SJCRH30 (cell line): ENCODE measurements around the gene EP400. TPM values are rescaled to one million over a fixed set of nuclear protein-coding genes. Genes with fewer than 3 reads are reported as not detected.

Source experiments
- DNase-seq, 2 experiments: peaks; one replicate each; pipeline ENCODE4 v3.0.0-alpha.2; 2015 to 2020
- H3K27ac ChIP-seq: fragments of 250-450 bp; sonication (Bioruptor Pico); 2 replicates; pipeline ENCODE4 v1.5.1; 2020; ENCODE audit warnings: mild to moderate bottlenecking, moderate library complexity
- H3K27me3 ChIP-seq: fragments of 250-450 bp; sonication (Bioruptor Pico); 2 replicates; pipeline ENCODE4 v1.5.1; 2020; ENCODE audit warnings: mild to moderate bottlenecking, moderate library complexity
- H3K36me3 ChIP-seq: fragments of 250-450 bp; sonication (Bioruptor Pico); 2 replicates; pipeline ENCODE4 v1.5.1; 2020; ENCODE audit warnings: mild to moderate bottlenecking, moderate library complexity
- H3K4me1 ChIP-seq: fragments of 250-450 bp; sonication (Bioruptor Pico); 2 replicates; pipeline ENCODE4 v1.5.1; 2020; ENCODE audit warnings: mild to moderate bottlenecking, moderate library complexity
- H3K4me3 ChIP-seq: fragments of 250-450 bp; sonication (Bioruptor Pico); 2 replicates; pipeline ENCODE4 v1.5.1; 2020; ENCODE audit warnings: mild to moderate bottlenecking, moderate library complexity
- H3K9me3 ChIP-seq: fragments of 250-450 bp; sonication (Bioruptor Pico); replicated peaks from 2 replicates; pipeline ENCODE4 v1.5.1; 2020; ENCODE audit warnings: mild to moderate bottlenecking, moderate library complexity
- total RNA-seq: library from RNA; depleted of rRNA; stranded (reverse); fragments of >200 nt; shearing (Covaris generic); gene quantifications from 2 replicates; pipeline ENCODE4 v1.2.3, GENCODE V29; 2014

EP400 gene
- total RNA-seq, 1 experiment from 2014 or later, result 17.0 TPM

DNA sequence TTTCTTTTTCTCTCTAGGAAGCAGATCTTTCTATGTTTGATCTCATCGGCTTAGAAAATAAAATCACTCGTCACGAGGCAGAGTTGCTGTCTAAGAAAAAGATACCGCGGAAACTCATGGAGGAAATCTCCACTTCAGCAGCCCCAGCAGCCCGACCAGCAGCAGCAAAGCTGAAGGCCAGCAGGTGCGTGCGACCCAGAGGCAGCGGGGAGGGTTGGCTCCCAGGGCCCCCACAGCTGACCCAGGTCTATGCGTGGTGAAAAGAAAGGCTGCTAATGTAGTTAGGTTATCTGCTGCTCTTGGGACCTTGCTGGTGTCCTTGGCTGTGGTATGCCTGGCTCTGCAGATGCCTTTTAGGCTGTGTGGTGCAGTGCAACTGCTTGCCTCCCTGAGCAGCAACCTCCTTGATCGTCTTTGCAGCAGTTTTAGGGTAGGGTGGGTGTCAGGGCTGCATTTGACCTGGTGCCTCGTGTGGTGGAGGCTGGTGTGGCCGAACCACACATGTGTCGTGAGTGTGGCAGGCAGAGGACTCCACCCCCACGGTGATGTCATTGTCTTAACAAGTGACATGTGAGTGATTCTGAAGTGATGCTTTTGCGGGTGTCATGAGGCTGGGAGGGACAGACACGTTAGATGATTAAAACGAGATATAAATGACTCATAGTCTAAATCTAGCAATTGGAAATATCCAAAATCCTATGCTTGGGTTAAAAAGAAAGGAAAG lies 68.6 kb downstream of the EP400 start:
- Histone ChIP-seq H3K9me3 (no peaks in the 10 kb centered on the region), H3K27me3 (no peaks in the 10 kb centered on the region), H3K4me1 (no peaks in the 10 kb centered on the region), H3K27ac (no peak overlapping the region), H3K4me3 (no peak overlapping the region), H3K36me3 (peaks cover 51% of the 10 kb centered on the region)
- DNase-seq, result no peak

DNA sequence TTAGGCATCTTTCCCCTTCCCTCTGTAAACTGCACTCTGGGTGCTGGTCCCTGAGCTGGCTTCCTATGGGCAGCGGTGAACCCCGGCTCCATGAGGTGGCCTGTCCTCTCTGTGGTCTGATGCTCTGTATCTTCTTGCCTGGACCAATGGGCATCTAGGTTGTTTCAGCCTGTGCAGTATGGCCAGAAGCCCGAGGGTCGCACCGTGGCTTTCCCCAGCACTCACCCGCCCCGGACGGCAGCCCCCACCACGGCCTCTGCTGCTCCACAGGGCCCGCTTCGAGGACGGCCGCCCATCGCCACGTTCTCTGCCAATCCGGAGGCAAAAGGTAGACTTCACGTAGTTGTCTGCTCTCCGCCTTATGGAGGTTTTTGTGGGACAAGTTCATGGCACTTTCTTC lies 70.1 kb downstream of the EP400 start:
- H3K36me3 ChIP-seq, result peaks cover 50% of the 10 kb centered on the region

DNA sequence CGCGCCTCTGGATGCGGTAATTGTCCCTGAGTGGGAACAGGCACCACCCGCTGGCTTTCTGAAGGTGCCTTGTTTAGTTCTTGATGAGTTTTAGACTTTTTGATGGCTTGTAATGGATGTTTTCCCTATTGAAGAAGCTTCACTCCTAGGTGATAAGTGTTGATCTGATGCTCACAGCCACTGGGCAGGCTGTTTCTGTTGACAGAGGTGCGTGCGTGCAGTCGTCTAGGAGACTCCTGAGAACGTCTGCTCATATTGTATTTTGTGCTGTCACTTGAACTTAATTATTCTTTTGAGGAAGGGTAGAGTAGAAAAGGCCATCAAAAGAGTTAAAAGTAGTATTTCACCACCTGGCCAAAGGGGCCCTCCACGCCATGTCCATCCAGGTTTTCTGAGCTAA lies 70.5 kb downstream of the EP400 start:
- Histone ChIP-seq H3K4me3 (no peak overlapping the region), H3K27me3 (no peaks in the 10 kb centered on the region), H3K4me1 (no peaks in the 10 kb centered on the region), H3K9me3 (no peaks in the 10 kb centered on the region), H3K36me3 (peaks cover 49% of the 10 kb centered on the region), H3K27ac (no peak overlapping the region)
- no peak for DNase-seq

More for the DNA sequence above, 70.1 kb downstream of the EP400 start:
- Histone ChIP-seq H3K9me3 (no peaks in the 10 kb centered on the region), H3K4me1 (no peaks in the 10 kb centered on the region), H3K27ac (no peak overlapping the region), H3K4me3 (no peak overlapping the region), H3K27me3 (no peaks in the 10 kb centered on the region)
- DNase-seq, result no peak

DNA sequence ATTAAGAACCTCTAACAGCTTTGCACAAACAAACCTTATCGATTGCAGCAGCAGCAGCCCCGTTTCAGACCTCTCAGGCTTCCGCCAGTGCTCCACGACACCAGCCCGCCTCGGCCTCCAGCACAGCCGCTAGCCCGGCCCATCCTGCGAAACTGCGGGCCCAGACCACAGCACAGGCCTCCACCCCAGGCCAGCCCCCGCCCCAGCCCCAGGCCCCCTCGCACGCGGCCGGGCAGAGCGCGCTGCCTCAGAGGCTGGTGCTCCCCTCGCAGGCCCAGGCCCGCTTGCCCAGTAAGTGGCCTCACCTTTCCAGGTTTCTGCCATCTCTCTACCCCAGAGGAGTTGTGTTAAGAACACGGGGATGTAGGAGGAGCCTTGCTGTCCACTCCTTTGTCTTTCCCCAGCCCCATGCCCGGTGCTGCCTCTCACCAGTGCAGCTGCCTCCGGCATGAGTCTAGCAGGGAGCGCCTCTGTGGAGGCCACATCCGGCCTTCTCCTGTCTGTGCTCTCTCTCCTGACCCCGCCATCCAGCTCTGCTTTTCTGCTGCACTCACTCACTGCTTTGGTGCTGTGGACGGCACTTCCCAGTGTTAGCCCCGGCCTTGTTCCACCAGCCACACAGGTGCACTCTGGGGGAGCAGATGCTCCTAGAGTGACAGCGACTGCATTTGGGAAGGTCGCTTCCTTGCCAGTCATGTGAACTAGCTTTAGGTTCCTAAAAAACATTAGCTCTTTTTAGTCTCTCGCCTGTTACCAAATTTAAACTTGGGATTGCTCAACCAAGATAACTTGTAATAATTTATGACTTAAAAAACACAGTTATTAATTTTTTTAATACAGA lies 71.5 kb downstream of the EP400 start:
- no peaks in the 10 kb centered on the region for H3K27me3 ChIP-seq
- no peak overlapping the region for H3K4me3 ChIP-seq
- no peaks in the 10 kb centered on the region for H3K4me1 ChIP-seq
- no peak overlapping the region for H3K27ac ChIP-seq
- DNase-seq, result no peak
- H3K36me3 ChIP-seq, result peaks cover 55% of the 10 kb centered on the region
- H3K9me3 ChIP-seq, result no peaks in the 10 kb centered on the region

DNA sequence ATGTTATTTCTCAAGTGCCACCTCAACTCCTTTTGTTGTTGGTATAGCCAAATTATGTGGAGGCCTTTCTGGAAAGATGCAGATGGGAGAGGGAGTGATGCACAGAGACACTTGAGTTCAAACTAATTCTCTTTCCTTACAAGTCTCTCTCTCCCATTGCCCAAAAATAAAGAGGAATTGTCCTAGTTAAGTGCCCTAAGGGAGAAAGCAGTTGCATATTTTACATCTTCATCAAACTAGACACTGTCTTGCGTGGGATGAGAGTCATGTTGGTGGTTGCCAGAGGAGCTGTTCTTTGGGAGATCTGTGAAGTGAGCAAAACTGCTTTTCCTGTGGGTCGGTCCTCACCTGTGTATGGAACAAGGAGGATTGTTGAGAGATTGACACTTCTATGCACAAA lies 72.2 kb downstream of the EP400 start:
- no peak for DNase-seq
- Histone ChIP-seq H3K4me1 (no peaks in the 10 kb centered on the region), H3K27ac (no peak overlapping the region), H3K36me3 (peaks cover 56% of the 10 kb centered on the region), H3K27me3 (no peaks in the 10 kb centered on the region), H3K4me3 (no peak overlapping the region), H3K9me3 (no peaks in the 10 kb centered on the region)

DNA sequence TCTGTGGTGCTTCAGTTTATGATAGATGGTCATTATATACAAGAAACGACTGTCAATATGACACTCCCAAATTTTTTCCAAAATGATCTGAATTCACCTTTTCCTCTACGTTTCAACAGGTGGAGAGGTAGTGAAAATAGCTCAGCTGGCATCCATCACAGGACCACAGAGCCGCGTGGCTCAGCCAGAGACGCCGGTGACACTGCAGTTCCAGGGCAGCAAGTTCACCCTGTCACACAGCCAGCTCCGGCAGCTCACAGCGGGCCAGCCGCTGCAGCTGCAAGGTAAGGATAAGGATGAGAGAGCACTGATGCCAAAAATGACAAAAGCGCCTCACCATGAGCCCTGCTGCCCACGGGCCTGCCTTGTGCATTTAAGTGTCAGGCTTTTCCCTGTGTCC lies 73.9 kb downstream of the EP400 start:
- no peak overlapping the region for H3K4me3 ChIP-seq
- no peaks in the 10 kb centered on the region for H3K4me1 ChIP-seq
- H3K27me3 ChIP-seq, result no peaks in the 10 kb centered on the region
- DNase-seq, result no peak
- H3K9me3 ChIP-seq, result no peaks in the 10 kb centered on the region
- H3K36me3 ChIP-seq, result peaks cover 52% of the 10 kb centered on the region
- no peak overlapping the region for H3K27ac ChIP-seq

DNA sequence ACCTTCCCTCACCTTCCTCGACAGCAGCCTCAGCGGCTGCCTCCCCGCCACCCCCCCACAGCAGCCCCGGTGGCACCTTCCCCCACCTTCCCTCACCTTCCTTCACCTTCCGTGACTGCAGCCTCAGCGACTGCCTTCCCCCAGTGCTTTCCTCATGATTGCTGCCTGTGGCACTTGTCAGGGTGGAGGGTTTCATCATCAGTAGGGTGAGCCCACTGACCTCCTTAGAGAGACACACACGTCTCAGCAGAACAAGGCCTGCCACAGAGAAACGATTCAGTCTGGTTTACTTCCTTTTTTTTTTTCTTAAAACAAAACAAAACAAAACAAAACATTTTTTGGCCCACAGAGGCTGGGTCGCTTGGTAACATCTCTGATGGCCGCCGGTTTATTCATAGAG lies 75.0 kb downstream of the EP400 start:
- no peak overlapping the region for H3K27ac ChIP-seq
- no peak for DNase-seq
- H3K9me3 ChIP-seq, result no peaks in the 10 kb centered on the region
- H3K27me3 ChIP-seq, result no peaks in the 10 kb centered on the region
- no peaks in the 10 kb centered on the region for H3K4me1 ChIP-seq
- no peak overlapping the region for H3K4me3 ChIP-seq
- peaks cover 51% of the 10 kb centered on the region for H3K36me3 ChIP-seq

DNA sequence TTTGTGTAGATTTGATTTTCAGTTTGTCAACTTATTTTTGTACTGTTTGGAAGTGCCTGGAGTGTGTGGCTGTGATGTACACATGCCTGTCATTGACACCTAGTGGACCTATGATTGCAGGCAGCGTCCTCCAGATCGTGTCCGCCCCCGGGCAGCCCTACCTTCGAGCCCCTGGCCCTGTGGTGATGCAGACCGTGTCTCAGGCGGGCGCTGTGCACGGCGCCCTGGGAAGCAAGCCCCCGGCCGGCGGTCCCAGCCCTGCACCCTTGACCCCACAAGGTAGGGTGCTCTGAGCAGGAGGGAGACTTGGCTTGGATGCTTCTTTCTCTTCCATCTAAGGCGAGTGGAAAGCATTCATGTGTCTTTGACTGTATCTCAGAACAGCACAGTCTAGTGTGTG lies 75.8 kb downstream of the EP400 start:
- Histone ChIP-seq H3K9me3 (no peaks in the 10 kb centered on the region), H3K4me1 (no peaks in the 10 kb centered on the region), H3K27me3 (no peaks in the 10 kb centered on the region), H3K27ac (no peak overlapping the region), H3K36me3 (peaks cover 57% of the 10 kb centered on the region), H3K4me3 (no peak overlapping the region)
- no peak for DNase-seq

DNA sequence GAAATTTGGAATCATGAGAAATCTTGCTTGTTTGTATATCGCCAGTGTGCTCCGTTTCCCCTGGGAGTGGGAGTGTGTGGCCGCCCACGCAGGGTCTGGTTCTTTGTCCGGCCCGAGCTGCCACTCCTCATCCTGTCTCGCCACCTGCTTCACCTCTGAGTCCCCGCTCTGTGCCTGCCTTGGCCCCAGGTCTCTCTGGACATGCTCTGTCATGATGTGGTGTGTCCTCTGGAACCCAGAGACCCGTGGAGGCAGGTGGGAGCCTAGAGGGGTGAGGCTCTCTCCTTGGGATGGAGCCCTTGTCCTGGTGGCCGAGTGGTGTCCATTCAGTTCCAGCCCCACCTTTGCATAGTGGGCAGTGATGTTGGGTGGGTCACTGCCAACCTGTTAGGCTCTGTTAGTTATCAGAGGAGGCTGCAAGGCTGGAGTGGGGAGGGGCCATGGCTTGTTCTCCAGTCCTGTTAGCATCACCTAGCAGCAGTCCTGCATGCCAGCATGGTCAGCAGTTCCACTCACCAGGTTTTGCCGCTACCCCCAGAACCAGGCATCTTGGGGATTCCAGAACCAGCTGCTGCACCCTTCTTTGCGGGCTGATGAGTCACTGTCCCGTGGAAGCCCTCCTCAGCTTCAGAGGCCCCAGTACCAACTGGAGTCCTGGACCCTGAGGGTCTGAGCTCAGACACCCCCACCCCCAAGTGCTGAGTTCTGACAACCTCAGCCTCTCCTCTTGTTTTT lies 76.5 kb downstream of the EP400 start:
- H3K4me3 ChIP-seq, result no peak overlapping the region

DNA sequence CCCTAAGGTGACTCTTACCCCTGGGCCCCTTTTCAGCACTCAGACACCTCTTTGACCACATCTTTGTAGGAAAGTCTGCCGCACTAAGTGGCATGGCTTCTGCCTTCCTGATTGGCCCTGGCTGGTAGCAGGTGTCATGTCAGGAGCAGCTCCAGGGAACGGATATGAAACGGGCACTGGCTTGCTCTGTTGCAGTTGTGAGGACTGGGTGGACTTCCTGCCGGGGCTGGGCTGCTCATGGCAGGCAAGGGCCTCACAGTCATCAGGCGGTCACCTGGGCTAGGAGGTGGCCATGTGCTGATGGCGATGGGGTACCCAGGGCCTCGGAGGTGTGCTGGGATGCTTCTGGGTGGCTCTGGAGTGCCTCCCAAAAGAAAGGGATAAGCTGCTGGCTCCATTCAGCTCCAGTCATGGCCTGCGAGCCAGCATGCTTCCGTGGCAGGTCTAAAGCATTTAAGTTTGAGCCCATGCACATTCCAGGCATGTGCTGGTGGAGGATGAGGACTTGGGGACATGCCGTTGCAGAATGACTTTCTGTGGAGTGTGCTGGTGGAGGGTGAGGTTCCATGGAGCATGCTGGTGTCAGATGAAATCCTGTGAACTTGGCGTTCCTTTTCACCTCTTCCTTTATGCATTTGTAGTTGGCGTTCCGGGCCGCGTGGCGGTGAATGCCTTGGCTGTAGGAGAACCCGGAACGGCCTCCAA lies 77.2 kb downstream of the EP400 start:
- no peaks in the 10 kb centered on the region for H3K27me3 ChIP-seq
- no peaks in the 10 kb centered on the region for H3K4me1 ChIP-seq
- H3K27ac ChIP-seq, result no peak overlapping the region
- no peak for DNase-seq
- H3K36me3 ChIP-seq, result peaks cover 57% of the 10 kb centered on the region
- H3K9me3 ChIP-seq, result no peaks in the 10 kb centered on the region
- H3K4me3 ChIP-seq, result no peak overlapping the region

More for the DNA sequence above, 76.5 kb downstream of the EP400 start:
- Histone ChIP-seq H3K4me1 (no peaks in the 10 kb centered on the region), H3K27ac (no peak overlapping the region), H3K36me3 (peaks cover 57% of the 10 kb centered on the region), H3K9me3 (no peaks in the 10 kb centered on the region), H3K27me3 (no peaks in the 10 kb centered on the region)
- DNase-seq, result no peak

DNA sequence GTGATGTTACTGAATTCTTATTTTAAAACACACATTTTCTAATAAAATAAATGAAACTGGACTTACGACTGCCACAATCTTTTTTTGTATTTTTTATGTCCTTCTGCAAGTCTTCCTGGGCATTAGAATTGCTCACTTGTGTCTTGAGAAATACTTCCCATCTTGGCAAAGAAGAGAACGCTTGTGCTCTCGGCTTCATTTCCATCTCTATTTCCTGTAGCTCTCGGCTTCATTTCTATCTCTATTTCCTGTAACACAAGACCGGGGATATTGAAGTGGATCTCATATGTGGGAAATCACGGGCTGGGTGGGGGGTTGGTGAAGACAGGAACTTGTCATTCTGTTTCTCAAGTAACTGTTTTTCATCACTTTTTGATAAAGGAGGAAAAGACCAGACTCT lies 77.9 kb downstream of the EP400 start:
- Histone ChIP-seq H3K27me3 (no peaks in the 10 kb centered on the region), H3K27ac (no peak overlapping the region), H3K36me3 (peaks cover 56% of the 10 kb centered on the region), H3K9me3 (no peaks in the 10 kb centered on the region), H3K4me1 (no peaks in the 10 kb centered on the region), H3K4me3 (no peak overlapping the region)
- DNase-seq, result no peak

DNA sequence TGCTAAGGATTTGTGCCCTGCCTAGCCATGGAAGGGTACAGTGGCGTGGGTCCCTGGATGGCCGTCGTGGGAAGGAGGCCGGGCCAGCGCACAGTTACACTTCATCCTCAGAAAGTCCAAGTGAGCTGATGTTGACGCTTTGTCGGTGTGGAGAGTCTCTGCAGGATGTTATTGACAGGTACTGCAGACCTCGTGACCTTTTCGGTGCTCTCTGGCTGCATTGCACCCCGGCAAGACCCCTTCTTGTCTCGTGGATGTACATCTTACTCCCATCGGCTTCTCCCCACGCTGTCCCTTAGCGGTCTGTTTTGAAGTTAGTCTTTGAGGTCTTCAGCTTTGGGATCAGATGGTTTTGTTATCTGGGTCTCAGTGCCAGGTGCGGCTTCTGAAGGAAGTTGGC lies 78.4 kb downstream of the EP400 start:
- Histone ChIP-seq H3K4me1 (no peaks in the 10 kb centered on the region), H3K36me3 (peaks cover 53% of the 10 kb centered on the region), H3K27me3 (no peaks in the 10 kb centered on the region)

DNA sequence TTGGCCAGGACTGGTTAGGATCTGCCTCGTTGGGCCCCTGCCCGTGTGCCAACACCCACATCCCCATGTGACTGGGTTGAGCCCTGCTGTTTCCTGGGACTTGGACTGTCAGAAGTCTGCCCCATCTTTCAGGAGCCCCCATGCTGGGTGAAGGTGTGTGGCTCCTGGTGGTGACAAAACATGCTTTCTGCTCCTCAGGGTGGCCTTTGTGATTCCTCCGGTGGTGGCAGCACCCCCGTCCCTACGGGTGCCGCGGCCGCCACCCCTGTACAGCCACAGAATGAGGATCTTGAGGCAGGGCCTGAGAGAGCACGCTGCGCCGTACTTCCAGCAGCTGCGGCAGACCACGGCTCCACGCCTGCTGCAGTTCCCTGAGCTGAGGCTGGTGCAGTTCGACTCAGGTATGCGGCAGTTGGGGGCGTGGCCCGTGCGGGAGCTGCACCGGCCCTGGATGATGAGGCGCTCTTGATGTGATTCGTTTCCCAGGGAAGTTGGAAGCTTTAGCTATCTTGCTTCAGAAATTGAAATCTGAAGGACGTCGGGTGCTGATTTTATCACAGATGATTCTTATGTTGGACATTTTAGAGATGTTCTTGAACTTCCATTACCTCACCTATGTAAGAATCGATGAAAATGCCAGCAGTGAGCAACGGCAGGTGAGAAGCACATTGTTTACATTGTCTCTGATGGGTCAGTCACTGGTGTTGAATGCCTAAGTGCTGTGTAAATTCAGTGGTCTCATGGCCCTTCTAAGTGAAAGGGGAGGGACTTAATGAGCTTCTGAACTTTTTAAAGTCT lies 80.0 kb downstream of the EP400 start:
- H3K4me3 ChIP-seq, result no peak overlapping the region
- H3K9me3 ChIP-seq, result no peaks in the 10 kb centered on the region
- H3K36me3 ChIP-seq, result peaks cover 57% of the 10 kb centered on the region
- H3K4me1 ChIP-seq, result no peaks in the 10 kb centered on the region
- no peak overlapping the region for H3K27ac ChIP-seq
- no peak for DNase-seq
- no peaks in the 10 kb centered on the region for H3K27me3 ChIP-seq

More for the DNA sequence above, 78.4 kb downstream of the EP400 start:
- H3K9me3 ChIP-seq, result no peaks in the 10 kb centered on the region
- H3K27ac ChIP-seq, result no peak overlapping the region
- DNase-seq, result no peak
- no peak overlapping the region for H3K4me3 ChIP-seq
